ENCODE data around the gene CIBAR2.

GRCh38 chr16:85098565-85098964, 13.7 kb downstream of the CIBAR2 start:
- TF ChIP-seq POLR2AphosphoS5 (IDR thresholded peaks at IDR 0.05): no peak
- no peak for TF ChIP-seq CTCF (IDR thresholded peaks at IDR 0.05)
- no peak for TF ChIP-seq POLR2A (IDR thresholded peaks at IDR 0.05; ENCODE audit: low read depth)

Data from esophagus muscularis mucosa (tissue), 3 donors.